Progenitor cell of endocrine pancreas (in vitro differentiated cells): ENCODE measurements around the gene NSUN7. TPM values are rescaled to one million over a fixed set of nuclear protein-coding genes. Genes with fewer than 3 reads are reported as not detected.
A peak's percentile ranks its signal among the peaks of the same experiment; 100 is the strongest.

Experiments used
- DNase-seq: peaks from one replicate; pipeline ENCODE4 v3.0.0; 2021; ENCODE audit warnings: low spot score; ENCODE audit not compliant: unreplicated experiment
- H3K27ac Mint-ChIP-seq: 2 replicates; pipeline ENCODE4 v1.8.0; 2021; ENCODE audit warnings: mild to moderate bottlenecking, moderate library complexity, mixed read lengths
- H3K27me3 Mint-ChIP-seq: 2 replicates; pipeline ENCODE4 v1.8.0; 2021; ENCODE audit warnings: mixed read lengths
- H3K36me3 Mint-ChIP-seq: 2 replicates; pipeline ENCODE4 v1.8.0; 2022; ENCODE audit warnings: mixed read lengths; ENCODE audit not compliant: insufficient read depth
- H3K4me1 Mint-ChIP-seq: 2 replicates; pipeline ENCODE4 v1.8.0; 2021; ENCODE audit warnings: low read depth, mixed read lengths
- H3K4me3 Mint-ChIP-seq: 2 replicates; pipeline ENCODE4 v1.8.0; 2021; ENCODE audit warnings: low read depth, mild to moderate bottlenecking, moderate library complexity, mixed read lengths
- H3K9me3 Mint-ChIP-seq: 2 replicates; pipeline ENCODE4 v1.8.0; 2021; ENCODE audit warnings: low read depth, mixed read lengths
- CTCF ChIP-seq: fragments of 200-600 bp; sonication (generic); IDR thresholded peaks from one replicate; pipeline ENCODE4 v1.5.0; 2021; ENCODE audit warnings: antibody characterized with exemption, mild to moderate bottlenecking; ENCODE audit not compliant: unreplicated experiment
- total RNA-seq: library from RNA; stranded (reverse); gene quantifications from 2 replicates; pipeline ENCODE4 v1.2.1, GENCODE V29; 2021

NSUN7 gene
- total RNA-seq, 1 donor from 2014 or later, result 17.5 TPM

- H3K4me3 Mint-ChIP-seq, result no peak overlapping the region
- H3K27ac Mint-ChIP-seq, result no peak overlapping the region
- H3K9me3 Mint-ChIP-seq, result no peaks in the 10 kb centered on the region
- DNase-seq, result no peak
- no peaks in the 10 kb centered on the region for H3K27me3 Mint-ChIP-seq
- peaks cover 14% of the 10 kb centered on the region for H3K4me1 Mint-ChIP-seq
- TF ChIP-seq CTCF, result no peak
- no peaks in the 10 kb centered on the region for H3K36me3 Mint-ChIP-seq
Measured at GRCh38 chr4:40721730-40722171, 28.0 kb upstream of the NSUN7 start.

- no peaks in the 10 kb centered on the region for H3K36me3 Mint-ChIP-seq
- no peaks in the 10 kb centered on the region for H3K27me3 Mint-ChIP-seq
Measured at GRCh38 chr4:40722576-40723161, 27.1 kb upstream of the NSUN7 start.

GRCh38 chr4:40723728-40724127 lies 26.0 kb upstream of the NSUN7 start:
- Mint-ChIP-seq H3K4me3 (no peak overlapping the region), H3K4me1 (peaks cover 12% of the 10 kb centered on the region), H3K27me3 (no peaks in the 10 kb centered on the region), H3K27ac (no peak overlapping the region), H3K36me3 (no peaks in the 10 kb centered on the region), H3K9me3 (no peaks in the 10 kb centered on the region)
- no peak for DNase-seq
- no peak for TF ChIP-seq CTCF

More at GRCh38 chr4:40722576-40723161, 27.1 kb upstream of the NSUN7 start:
- Mint-ChIP-seq H3K4me3 (no peak overlapping the region), H3K9me3 (no peaks in the 10 kb centered on the region), H3K27ac (no peak overlapping the region), H3K4me1 (peaks cover 16% of the 10 kb centered on the region)
- no peak for TF ChIP-seq CTCF
- no peak for DNase-seq

GRCh38 chr4:40728333-40728732 lies 21.4 kb upstream of the NSUN7 start:
- H3K27me3 Mint-ChIP-seq, result no peaks in the 10 kb centered on the region
- no peaks in the 10 kb centered on the region for H3K9me3 Mint-ChIP-seq
- peak overlapping the region; percentile 85 for H3K27ac Mint-ChIP-seq
- no peak for DNase-seq
- peaks cover 17% of the 10 kb centered on the region for H3K4me1 Mint-ChIP-seq
- H3K36me3 Mint-ChIP-seq, result no peaks in the 10 kb centered on the region
- no peak for TF ChIP-seq CTCF
- H3K4me3 Mint-ChIP-seq, result no peak overlapping the region

- H3K27me3 Mint-ChIP-seq, result no peaks in the 10 kb centered on the region
- peaks cover 12% of the 10 kb centered on the region for H3K4me1 Mint-ChIP-seq
- no peak overlapping the region for H3K27ac Mint-ChIP-seq
- TF ChIP-seq CTCF, result no peak
- H3K36me3 Mint-ChIP-seq, result no peaks in the 10 kb centered on the region
- no peak overlapping the region for H3K4me3 Mint-ChIP-seq
- no peaks in the 10 kb centered on the region for H3K9me3 Mint-ChIP-seq
- no peak for DNase-seq
Measured at GRCh38 chr4:40729555-40729954, 20.2 kb upstream of the NSUN7 start.
